H1 (cell line): Measurements from ENCODE around the gene PIK3R4. TPM values are rescaled to one million over a fixed set of nuclear protein-coding genes. Genes with fewer than 3 reads are reported as not detected.

Experiments used
- CTCF ChIA-PET: fragments of 300-600 bp; sonication (Branson Sonifier 250); formaldehyde crosslinking; loops from one replicate; lab custom pipeline; 2021; ENCODE audit not compliant: partially characterized antibody; lab: Charles Lee
- POLR2A ChIA-PET: fragments of 300-600 bp; sonication (Branson Sonifier 250); formaldehyde crosslinking; loops from one replicate; lab custom pipeline; 2021; ENCODE audit warnings: inconsistent platforms; ENCODE audit not compliant: partially characterized antibody; lab: Charles Lee
- DNase-seq, 2 experiments: peaks; one replicate each; pipeline versions ENCODE4 v3.0.0 to v3.0.0-alpha.2; 2010 to 2022; ENCODE audit warnings: low spot score in 2 of 2, low read depth in 1 of 2, mixed read lengths in 1 of 2
- FAIRE-seq: peaks from 2 replicates; lab custom pipeline; 2011; peaks lifted over from hg19 to GRCh38; lab: Jason Lieb, UNC
- H2AFZ ChIP-seq: 2 replicates; pipeline ENCODE4 v1.8.1; 2012; ENCODE audit warnings: low read length, inconsistent platforms
- H2AK5ac ChIP-seq: 2 replicates; pipeline ENCODE4 v1.6.1; 2013; ENCODE audit warnings: low read depth, low read length
- H2BK120ac ChIP-seq: replicated peaks from 2 replicates; pipeline ENCODE3; 2013; ENCODE audit warnings: low read depth, low read length, inconsistent platforms
- H2BK12ac ChIP-seq: 2 replicates; pipeline ENCODE4 v1.6.1; 2013; ENCODE audit warnings: low read depth, low read length
- H2BK15ac ChIP-seq: 2 replicates; pipeline ENCODE4 v1.6.1; 2013; ENCODE audit warnings: low read length
- H2BK20ac ChIP-seq: 2 replicates; pipeline ENCODE4 v1.6.1; 2013; ENCODE audit warnings: low read length
- H2BK5ac ChIP-seq: 2 replicates; pipeline ENCODE4 v1.6.1; 2013; ENCODE audit warnings: low read depth, low read length
- H3K14ac ChIP-seq: 2 replicates; pipeline ENCODE4 v1.6.1; 2013; ENCODE audit warnings: inconsistent platforms; ENCODE audit not compliant: insufficient read length
- H3K18ac ChIP-seq: 2 replicates; pipeline ENCODE4 v1.6.1; 2013; ENCODE audit warnings: low read length; ENCODE audit errors: extremely low read depth
- H3K23ac ChIP-seq: 2 replicates; pipeline ENCODE4 v1.6.1; 2013; ENCODE audit warnings: inconsistent platforms; ENCODE audit not compliant: insufficient read length
- H3K23me2 ChIP-seq: 2 replicates; pipeline ENCODE4 v1.6.1; 2013; ENCODE audit warnings: low read depth, low read length
- H3K27ac ChIP-seq: 2 replicates; pipeline ENCODE4 v1.6.1; 2011; ENCODE audit warnings: low read depth, low read length, inconsistent platforms
- H3K27me3 ChIP-seq, 4 experiments: replicated peaks in 1 of 4; 1 replicate in 1 of 4; 2 replicates in 3 of 4; pipeline versions ENCODE4 v1.6.1 to v1.8.1; 2011 to 2013; ENCODE audit warnings: low read length in 3 of 4, mild to moderate bottlenecking in 3 of 4, inconsistent platforms in 2 of 4, mixed read lengths in 2 of 4, moderate library complexity in 1 of 4; ENCODE audit not compliant: control insufficient read depth in 3 of 4, insufficient read depth in 3 of 4; ENCODE audit errors: extremely low read depth in 1 of 4
- H3K36me3 ChIP-seq, 4 experiments: 2 replicates each; pipeline versions ENCODE4 v1.6.1 to v1.8.1; 2011 to 2013; ENCODE audit warnings: mild to moderate bottlenecking in 4 of 4, low read length in 3 of 4, moderate library complexity in 2 of 4, control low read depth in 1 of 4, inconsistent platforms in 1 of 4; ENCODE audit not compliant: insufficient read depth in 4 of 4, control insufficient read depth in 2 of 4
- H3K4ac ChIP-seq: replicated peaks from 2 replicates; pipeline ENCODE3; 2013; ENCODE audit warnings: low read length, low read depth, mixed read lengths, inconsistent platforms; ENCODE audit not compliant: insufficient read length
- H3K4me1 ChIP-seq, 4 experiments: replicated peaks in 1 of 4; 1 replicate in 1 of 4; 2 replicates in 3 of 4; pipeline versions ENCODE4 v1.6.1 to v1.8.1; 2011 to 2013; ENCODE audit warnings: low read length in 3 of 4, inconsistent platforms in 2 of 4, mixed read lengths in 1 of 4; ENCODE audit not compliant: insufficient read depth in 4 of 4, control insufficient read depth in 3 of 4
- H3K4me2 ChIP-seq, 2 experiments: 2 replicates each; pipeline versions ENCODE4 v1.6.1 to v1.8.1; 2011 to 2013; ENCODE audit warnings: low read depth in 2 of 2, low read length in 2 of 2, control low read depth in 1 of 2, inconsistent platforms in 1 of 2, mild to moderate bottlenecking in 1 of 2; ENCODE audit not compliant: insufficient read depth in 1 of 2
- H3K4me3 ChIP-seq, 4 experiments: fragments of 200-600, 300-600 bp in 1 of 4; sonication (generic), shearing (Covaris generic), sonication (Bioruptor Twin) in 1 of 4; 2 replicates each; pipeline versions ENCODE4 v1.5.1 to v1.8.1; 2011 to 2016; ENCODE audit warnings: low read length in 4 of 4, low read depth in 3 of 4, control low read depth in 2 of 4, inconsistent platforms in 2 of 4, mild to moderate bottlenecking in 2 of 4, mixed read lengths in 1 of 4, moderate library complexity in 1 of 4; ENCODE audit not compliant: insufficient read depth in 2 of 4; ENCODE audit errors: extremely low read depth in 1 of 4
- H3K56ac ChIP-seq: replicated peaks from 2 replicates; pipeline ENCODE3; 2013; ENCODE audit warnings: low read depth, mild to moderate bottlenecking, mixed read lengths, low read length, inconsistent platforms; ENCODE audit not compliant: insufficient read length
- H3K79me1 ChIP-seq: 2 replicates; pipeline ENCODE4 v1.6.1; 2013; ENCODE audit warnings: low read depth, low read length, control low read depth
- H3K79me2 ChIP-seq, 2 experiments: 2 replicates each; pipeline versions ENCODE4 v1.6.1 to v1.8.1; 2012 to 2013; ENCODE audit warnings: low read length in 2 of 2, mild to moderate bottlenecking in 2 of 2, inconsistent platforms in 1 of 2; ENCODE audit not compliant: insufficient read depth in 2 of 2, control insufficient read depth in 1 of 2
- H3K9ac ChIP-seq, 4 experiments: replicated peaks in 1 of 4; 1 replicate in 1 of 4; 2 replicates in 3 of 4; pipeline versions ENCODE4 v1.6.1 to v1.8.1; 2011 to 2013; ENCODE audit warnings: low read depth in 3 of 4, low read length in 3 of 4, control low read depth in 2 of 4, mild to moderate bottlenecking in 2 of 4, moderate library complexity in 2 of 4, inconsistent platforms in 1 of 4; ENCODE audit errors: extremely low read depth in 1 of 4
- H3K9me3 ChIP-seq, 2 experiments: 2 replicates each; pipeline versions ENCODE4 v1.6.1 to v1.8.1; 2012 to 2013; ENCODE audit warnings: mild to moderate bottlenecking in 2 of 2, moderate library complexity in 2 of 2, control low read depth in 1 of 2, inconsistent platforms in 1 of 2, low read depth in 1 of 2, low read length in 1 of 2, mixed read lengths in 1 of 2; ENCODE audit not compliant: insufficient read depth in 2 of 2
- H4K20me1 ChIP-seq, 2 experiments: replicated peaks in 1 of 2; 2 replicates each; pipeline versions ENCODE3 to v1.8.1; 2011 to 2013; ENCODE audit warnings: inconsistent platforms in 2 of 2, low read length in 2 of 2, mild to moderate bottlenecking in 1 of 2; ENCODE audit not compliant: insufficient read depth in 2 of 2, control insufficient read depth in 1 of 2
- H4K5ac ChIP-seq: 2 replicates; pipeline ENCODE4 v1.6.1; 2013; ENCODE audit warnings: low read length, low read depth, mixed read lengths, inconsistent platforms; ENCODE audit not compliant: insufficient read length
- H4K8ac ChIP-seq: 2 replicates; pipeline ENCODE4 v1.8.0; 2013; ENCODE audit warnings: mild to moderate bottlenecking, moderate library complexity, low read length, inconsistent platforms; ENCODE audit not compliant: insufficient read depth; ENCODE audit errors: extremely low read depth
- H4K91ac ChIP-seq: replicated peaks from 2 replicates; pipeline ENCODE3; 2013; ENCODE audit warnings: low read length, mixed read lengths, inconsistent platforms; ENCODE audit not compliant: insufficient read length
- EP300 ChIP-seq, 2 experiments: IDR thresholded peaks; 1 replicate in 1 of 2; 2 replicates in 1 of 2; pipeline ENCODE4 v1.6.1; 2011 to 2012; ENCODE audit warnings: low read depth in 2 of 2, low read length in 2 of 2, mild to moderate bottlenecking in 2 of 2, borderline replicate concordance in 1 of 2, inconsistent platforms in 1 of 2, moderate library complexity in 1 of 2
- HDAC2 ChIP-seq, 2 experiments: fragments of 300-600 bp in 1 of 2; sonication (generic) in 1 of 2; IDR thresholded peaks; 2 replicates each; pipeline ENCODE4 v1.6.1; 2011 to 2012; ENCODE audit warnings: low read depth in 2 of 2, low read length in 2 of 2, mild to moderate bottlenecking in 2 of 2, moderate library complexity in 2 of 2, borderline replicate concordance in 1 of 2, inconsistent platforms in 1 of 2
- JUND ChIP-seq: IDR thresholded peaks from 2 replicates; pipeline ENCODE4 v1.6.1; 2011; ENCODE audit warnings: mild to moderate bottlenecking, improper control_type of control experiment, low read length
- MAX ChIP-seq: IDR thresholded peaks from 2 replicates; pipeline ENCODE4 v1.6.1; 2012; ENCODE audit warnings: inconsistent platforms
- RBBP5 ChIP-seq: IDR thresholded peaks from 2 replicates; pipeline ENCODE4 v1.7.1; 2012; ENCODE audit warnings: low read depth, mild to moderate bottlenecking, inconsistent platforms, low read length, moderate library complexity, borderline replicate concordance
- SIN3A ChIP-seq, 2 experiments: IDR thresholded peaks in 1 of 2; conservative IDR thresholded peaks in 1 of 2; 2 replicates each; pipeline ENCODE4 v1.6.1; 2011 to 2012; ENCODE audit warnings: low read length in 2 of 2, improper control_type of control experiment in 1 of 2, low read depth in 1 of 2, mild to moderate bottlenecking in 1 of 2
- SP4 ChIP-seq: IDR thresholded peaks from 2 replicates; pipeline ENCODE4 v1.6.1; 2012; ENCODE audit warnings: low read length, inconsistent platforms
- SUZ12 ChIP-seq: fragments of 200-600 bp; sonication (generic); IDR thresholded peaks from 2 replicates; pipeline ENCODE4 v1.6.1; 2012; ENCODE audit warnings: mild to moderate bottlenecking, inconsistent platforms, low read length, moderate library complexity, mixed read lengths
- TAF7 ChIP-seq: optimal IDR thresholded peaks from 2 replicates; pipeline ENCODE3; 2011; ENCODE audit warnings: low read depth, mild to moderate bottlenecking, inconsistent platforms, low read length, moderate library complexity, borderline replicate concordance
- ZNF274 ChIP-seq: IDR thresholded peaks from 2 replicates; pipeline ENCODE4 v1.7.0; 2012; ENCODE audit warnings: low read length, borderline replicate concordance; ENCODE audit errors: extremely low read depth
- WGBS, 2 experiments: shearing (Covaris generic) in 1 of 2; methylation state at CpG; one replicate each; pipeline versions ENCODE4 v1.1.6 to v1.1.7; 2013 to 2015; ENCODE audit warnings: low lambda C conversion rate in 2 of 2, mixed read lengths in 2 of 2, inconsistent platforms in 1 of 2, low coverage in 1 of 2, missing lambda C conversion rate in 1 of 2; ENCODE audit not compliant: insufficient replicate concordance in 2 of 2, insufficient coverage in 1 of 2, insufficient read length in 1 of 2; ENCODE audit errors: extremely low coverage in 1 of 2, missing lambda C conversion rate in 1 of 2; 5-methylcytosine and 5-hydroxymethylcytosine counted together
- polyA plus RNA-seq, 7 experiments: library from polyadenylated mRNA; depleted of rRNA in 3 of 7; stranded (reverse) in 5 of 7; unstranded in 2 of 7; fragments of >200 nt in 5 of 7; fragments of 200-250 nt in 2 of 7; gene quantifications; 1 replicate in 5 of 7; 2 replicates in 1 of 7; 4 replicates in 1 of 7; pipeline versions ENCODE4 v1.2.1 to v1.2.3, GENCODE V29; 2011 to 2013; ENCODE audit warnings: missing spikeins in 2 of 7, mixed read lengths in 2 of 7
- total RNA-seq: library from RNA; stranded (reverse); fragmentation: NEBNext Ultra II Directional; extraction: Animal tissue kit (Norgen Biotek cat#: 25700); gene quantifications from 2 replicates; pipeline ENCODE4 v1.2.1, GENCODE V29; 2021

Gene PIK3R4
- total and polyA plus RNA-seq, 2 of the 8 experiments (the other 6 are each of a cell fraction or from before 2014, with no cell fraction given) = 43.8 to 87.4 TPM

- H2BK12ac ChIP-seq = no peak overlapping the region
- H2BK5ac ChIP-seq = no peak overlapping the region
- no peaks in the 10 kb centered on the region for H3K79me2 ChIP-seq
- H3K56ac ChIP-seq = no peak overlapping the region
- FAIRE-seq (no peak), DNase-seq (no peak)
- no peak overlapping the region for H3K4me3 ChIP-seq
- no peak overlapping the region for H3K23ac ChIP-seq
- no peak overlapping the region for H4K5ac ChIP-seq
- CTCF ChIA-PET = interaction anchor here (1.0 kb wide), 1 partner anchor 12 kb away, joined by 3 read pairs; no protein-coding TSS in a partner anchor
- no peaks in the 10 kb centered on the region for H3K27me3 ChIP-seq
- 100% methylated on average over 1 of the region's 1 CpG; no CpG with 5 or more reads in 1 of the 2 experiments for WGBS, 2 experiments
- POLR2A ChIA-PET = no interaction called here
- no peak overlapping the region for H4K91ac ChIP-seq
- no peaks in the 10 kb centered on the region for H4K20me1 ChIP-seq
- no peak overlapping the region for H2BK120ac ChIP-seq
- H3K36me3 ChIP-seq = no peaks in the 10 kb centered on the region
- H3K4me1 ChIP-seq = no peaks in the 10 kb centered on the region
- no peaks in the 10 kb centered on the region for H3K23me2 ChIP-seq
- H3K79me1 ChIP-seq = no peaks in the 10 kb centered on the region
- H3K9ac ChIP-seq = no peak overlapping the region
- H2AFZ ChIP-seq = no peak overlapping the region
- no peak overlapping the region for H2BK20ac ChIP-seq
- H4K8ac ChIP-seq = no peak overlapping the region
- H3K9me3 ChIP-seq = no peaks in the 10 kb centered on the region
- no peak overlapping the region for H3K4me2 ChIP-seq
- no peak overlapping the region for H3K4ac ChIP-seq
- no peak overlapping the region for H3K18ac ChIP-seq
- no peak overlapping the region for H2AK5ac ChIP-seq
- no peak for TF ChIP-seq SP4
- no peak for TF ChIP-seq ZNF274
- no peak for TF ChIP-seq JUND
- TF ChIP-seq MAX = no peak
- no peak for TF ChIP-seq HDAC2 (IDR thresholded peaks at IDR 0.05; ENCODE audit: borderline replicate concordance in 1 of 2, low read depth in 2 of 2, low read length in 2 of 2)
- TF ChIP-seq SUZ12 = no peak
- TF ChIP-seq RBBP5 = no peak
- no peak for TF ChIP-seq EP300 (IDR thresholded peaks at IDR 0.05; ENCODE audit: borderline replicate concordance in 1 of 2, low read depth in 2 of 2, low read length in 2 of 2)
- TF ChIP-seq SIN3A (conservative IDR thresholded peaks at IDR 0.05 in 1 of 2, IDR thresholded peaks at IDR 0.05 in 1 of 2; ENCODE audit: low read depth in 1 of 2, low read length in 2 of 2) = no peak
- no peak for TF ChIP-seq TAF7
- TF ChIP-seq, all 59 proteins: peak for 0
- no peak overlapping the region for H3K14ac ChIP-seq
- no peak overlapping the region for H2BK15ac ChIP-seq
- H3K27ac ChIP-seq = no peak overlapping the region
Measured at GRCh38 chr3:130645261-130645660, 101.4 kb downstream of the PIK3R4 start.
